ENCODE data around the gene SPAG16.

DNA sequence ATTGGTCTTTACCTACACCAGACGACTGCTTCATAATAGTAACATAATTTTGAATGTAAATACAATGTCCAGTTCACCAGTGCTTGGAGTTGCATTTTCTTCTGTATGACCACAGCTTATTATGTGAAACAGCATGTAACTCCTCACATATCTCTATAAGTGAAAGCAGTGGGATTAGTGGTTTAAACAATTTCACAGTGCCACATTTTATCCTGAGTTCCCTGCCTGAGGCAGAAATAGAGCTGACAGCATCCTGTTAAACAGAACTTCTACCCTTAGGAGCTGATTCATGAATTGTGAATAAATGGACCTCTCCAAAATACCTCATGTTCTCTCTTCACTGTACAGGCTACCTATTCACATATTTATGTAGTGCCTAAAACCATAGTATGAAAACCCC lies 584.3 kb downstream of the SPAG16 start:
- TF ChIP-seq, protein P1, sequence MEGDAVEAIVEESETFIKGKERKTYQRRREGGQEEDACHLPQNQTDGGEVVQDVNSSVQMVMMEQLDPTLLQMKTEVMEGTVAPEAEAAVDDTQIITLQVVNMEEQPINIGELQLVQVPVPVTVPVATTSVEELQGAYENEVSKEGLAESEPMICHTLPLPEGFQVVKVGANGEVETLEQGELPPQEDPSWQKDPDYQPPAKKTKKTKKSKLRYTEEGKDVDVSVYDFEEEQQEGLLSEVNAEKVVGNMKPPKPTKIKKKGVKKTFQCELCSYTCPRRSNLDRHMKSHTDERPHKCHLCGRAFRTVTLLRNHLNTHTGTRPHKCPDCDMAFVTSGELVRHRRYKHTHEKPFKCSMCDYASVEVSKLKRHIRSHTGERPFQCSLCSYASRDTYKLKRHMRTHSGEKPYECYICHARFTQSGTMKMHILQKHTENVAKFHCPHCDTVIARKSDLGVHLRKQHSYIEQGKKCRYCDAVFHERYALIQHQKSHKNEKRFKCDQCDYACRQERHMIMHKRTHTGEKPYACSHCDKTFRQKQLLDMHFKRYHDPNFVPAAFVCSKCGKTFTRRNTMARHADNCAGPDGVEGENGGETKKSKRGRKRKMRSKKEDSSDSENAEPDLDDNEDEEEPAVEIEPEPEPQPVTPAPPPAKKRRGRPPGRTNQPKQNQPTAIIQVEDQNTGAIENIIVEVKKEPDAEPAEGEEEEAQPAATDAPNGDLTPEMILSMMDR (IDR thresholded peaks at IDR 0.05): no peak
- no peak for TF ChIP-seq POLR2A (IDR thresholded peaks at IDR 0.05)
